GM19351 (cell line): ENCODE data around the gene ZNF346.
A peak's percentile ranks its signal among the peaks of the same experiment; 100 is the strongest.

Source experiments
- ATAC-seq: cut with Tn5 transposase; IDR thresholded peaks from one replicate; pipeline ENCODE4 v1.9.1; 2021; ENCODE audit warnings: mild to moderate bottlenecking, moderate library complexity; ENCODE audit not compliant: unreplicated experiment

The ZNF346 gene

DNA sequence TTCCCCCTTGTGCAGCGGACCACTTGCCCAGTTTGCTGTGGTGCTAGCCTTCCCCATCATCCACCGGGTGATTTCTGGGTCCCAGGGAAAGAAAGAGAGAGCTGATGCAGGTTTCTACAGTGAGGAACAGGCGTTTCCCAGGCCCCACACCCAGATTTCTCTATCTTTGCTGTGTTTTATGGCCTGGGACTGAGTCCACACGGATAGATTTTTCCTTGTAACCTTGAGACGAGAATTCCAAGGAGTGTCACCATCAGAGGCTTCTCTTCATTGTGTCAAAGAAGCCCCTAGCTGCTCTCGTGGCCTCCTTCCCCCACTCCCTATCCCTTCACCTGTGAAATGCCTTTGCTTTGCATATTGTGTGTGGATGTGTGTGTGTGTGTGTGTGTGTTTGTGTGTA, 43.0 kb downstream of the ZNF346 start:
- ATAC-seq: no peak

DNA sequence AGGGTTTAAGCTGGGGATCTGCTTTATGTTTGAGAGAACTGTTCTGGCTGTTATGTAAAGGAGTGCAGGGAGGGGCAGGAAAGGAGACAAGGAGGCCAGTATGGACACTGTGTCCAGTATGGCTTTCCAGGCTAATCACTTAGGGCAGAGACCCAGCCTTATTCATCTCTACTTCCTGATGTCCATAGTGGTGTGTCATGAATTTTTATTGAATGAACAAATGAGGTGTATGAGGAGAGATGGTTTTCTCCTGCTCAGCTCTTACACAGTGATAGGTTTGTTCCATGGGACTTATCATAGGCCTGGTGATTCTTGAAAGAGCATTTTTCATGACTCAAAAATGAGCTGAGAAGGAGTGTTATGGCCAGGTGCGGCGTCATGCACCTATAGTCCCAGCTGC, 43.7 kb downstream of the ZNF346 start:
- ATAC-seq: no peak

DNA sequence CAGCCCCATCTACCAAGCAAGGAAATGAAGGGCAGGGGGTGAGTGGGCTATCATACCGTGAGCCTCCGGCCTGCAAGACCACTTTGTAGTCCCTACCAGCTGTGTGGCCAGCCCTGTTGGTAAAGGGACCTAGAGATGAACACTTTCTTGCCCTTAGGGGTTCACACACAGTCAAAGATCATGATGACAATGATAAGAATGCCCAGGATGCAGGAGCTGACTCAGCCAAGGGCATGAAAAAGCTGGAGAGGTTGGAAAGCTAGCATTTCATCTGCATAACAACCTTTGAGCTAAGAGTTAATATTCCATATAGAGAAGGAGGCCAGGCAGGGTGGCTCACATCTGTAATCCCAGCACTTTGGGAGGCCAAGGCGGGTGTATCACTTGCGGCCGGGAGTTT, 45.0 kb downstream of the ZNF346 start:
- ATAC-seq: no peak

DNA sequence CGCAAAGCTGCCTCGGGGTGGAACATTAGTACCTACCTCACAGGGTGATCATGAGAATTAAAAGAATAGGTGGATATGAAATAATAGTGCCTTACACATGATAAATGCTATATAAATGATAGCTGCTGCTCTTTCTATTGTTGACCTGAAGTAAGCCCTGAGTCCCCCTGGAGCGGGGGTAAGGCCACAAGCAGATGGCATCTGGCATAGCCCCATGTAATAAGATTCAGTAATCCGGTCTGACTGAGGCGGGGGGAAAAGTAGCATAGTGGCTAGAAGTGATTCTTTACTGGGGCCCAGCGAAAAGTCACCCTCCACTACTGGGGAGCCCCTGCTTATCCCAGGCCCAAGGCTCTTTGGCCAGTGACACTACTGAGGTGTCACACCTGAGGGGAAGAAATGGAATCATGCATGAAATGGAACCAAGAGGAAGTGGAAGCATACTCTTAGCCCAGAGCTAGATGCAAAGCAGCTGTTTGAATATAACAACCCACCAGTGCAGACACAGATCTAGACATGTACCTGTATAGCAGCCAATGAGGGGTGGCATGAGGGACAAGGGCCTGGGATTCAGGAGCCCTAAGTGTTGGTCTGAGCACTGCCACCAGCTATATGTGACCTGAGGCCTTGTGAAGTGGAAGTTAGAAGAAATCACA, 48.2 kb downstream of the ZNF346 start:
- no peak for ATAC-seq

DNA sequence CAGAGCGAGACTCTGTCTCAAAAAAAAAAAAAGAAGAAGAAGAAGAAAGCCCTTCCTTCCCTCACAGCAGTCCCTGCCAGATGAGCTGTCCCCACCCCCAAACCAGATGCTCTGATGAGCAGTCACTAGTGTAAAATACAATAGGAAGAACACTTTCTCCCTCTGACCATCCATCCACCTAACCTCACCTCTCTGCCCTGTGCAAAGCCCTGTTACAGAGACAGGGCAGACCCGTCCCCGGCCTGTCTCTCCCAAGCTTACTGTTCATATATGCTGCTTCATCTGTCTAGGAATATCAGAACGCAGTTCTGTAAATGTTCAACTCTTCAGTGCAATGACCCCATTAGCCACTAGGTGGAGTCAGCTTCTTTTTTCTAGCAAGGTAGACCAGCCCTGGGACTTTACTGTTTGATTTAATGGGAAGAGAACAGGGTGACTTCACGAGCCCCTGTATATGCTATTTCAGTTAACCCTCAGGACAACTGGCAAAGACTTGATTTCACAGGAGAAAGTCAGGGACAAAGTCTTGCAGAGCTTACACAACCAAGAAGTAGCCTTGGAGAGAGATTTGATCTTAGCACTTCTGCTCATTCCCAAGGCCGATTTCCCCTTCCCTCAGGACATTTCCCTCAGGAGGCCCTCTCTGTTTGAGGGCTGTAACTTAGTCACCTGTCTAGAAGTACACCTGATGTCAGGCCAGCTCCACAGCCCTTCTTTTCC, 49.3 kb downstream of the ZNF346 start:
- peak; percentile 77 for ATAC-seq

DNA sequence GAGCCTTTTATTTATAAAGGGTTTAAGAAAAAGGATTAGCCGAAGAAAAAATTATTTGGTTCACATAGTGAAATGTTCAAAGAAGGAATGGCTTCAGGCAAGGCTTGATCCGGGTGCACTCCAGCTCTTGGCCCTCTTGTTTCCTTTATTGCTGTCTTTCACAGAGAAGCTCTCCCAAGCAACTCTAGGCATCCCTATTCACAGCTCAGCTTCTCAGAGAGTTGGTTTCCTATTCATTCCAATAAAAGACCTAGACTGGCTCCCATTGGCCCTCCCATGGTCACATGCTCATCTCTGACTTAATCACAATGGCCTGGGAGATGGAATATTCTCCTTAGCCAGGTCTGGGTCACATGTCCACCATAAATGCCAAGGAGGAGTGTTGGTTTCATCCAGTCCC, 54.8 kb downstream of the ZNF346 start:
- ATAC-seq: no peak

DNA sequence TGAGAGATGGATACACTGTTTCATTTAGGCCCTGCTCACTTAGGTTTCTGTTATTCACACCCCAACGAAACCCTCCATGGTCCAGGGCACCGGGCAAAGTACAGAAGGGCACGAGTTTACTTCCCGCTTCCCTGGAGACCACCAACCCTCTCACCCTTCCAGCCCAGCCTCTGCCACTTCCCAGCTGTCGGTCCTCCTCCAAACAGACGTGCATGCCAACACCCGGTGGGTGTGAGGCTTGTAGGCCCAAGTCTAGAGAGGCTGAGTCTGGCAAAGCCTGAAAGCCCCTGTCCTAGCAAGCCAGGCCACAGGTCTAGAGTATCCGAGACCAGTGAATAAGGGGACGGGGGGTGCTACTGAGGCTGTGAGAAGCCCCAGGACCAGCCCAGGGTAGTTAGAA, 57.1 kb downstream of the ZNF346 start:
- no peak for ATAC-seq

DNA sequence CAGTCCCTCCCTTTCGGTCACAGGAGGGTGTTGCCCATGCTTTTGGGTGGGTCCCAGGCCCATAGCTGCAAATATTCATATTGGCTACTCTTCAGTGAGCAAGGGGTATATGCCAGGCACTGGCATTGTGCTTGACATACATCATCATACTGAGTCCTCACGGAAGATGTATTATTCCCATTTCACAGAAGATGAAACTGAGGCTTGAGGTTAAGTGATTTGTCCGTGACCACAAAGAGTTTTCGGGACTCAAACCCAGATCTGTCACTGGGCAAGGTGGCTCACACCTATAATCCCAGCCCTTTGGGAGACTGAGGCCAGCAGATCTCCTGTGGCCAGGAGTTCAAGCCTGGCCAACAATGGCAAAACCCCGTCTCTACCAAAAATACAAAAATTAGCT, 57.8 kb downstream of the ZNF346 start:
- ATAC-seq: no peak

DNA sequence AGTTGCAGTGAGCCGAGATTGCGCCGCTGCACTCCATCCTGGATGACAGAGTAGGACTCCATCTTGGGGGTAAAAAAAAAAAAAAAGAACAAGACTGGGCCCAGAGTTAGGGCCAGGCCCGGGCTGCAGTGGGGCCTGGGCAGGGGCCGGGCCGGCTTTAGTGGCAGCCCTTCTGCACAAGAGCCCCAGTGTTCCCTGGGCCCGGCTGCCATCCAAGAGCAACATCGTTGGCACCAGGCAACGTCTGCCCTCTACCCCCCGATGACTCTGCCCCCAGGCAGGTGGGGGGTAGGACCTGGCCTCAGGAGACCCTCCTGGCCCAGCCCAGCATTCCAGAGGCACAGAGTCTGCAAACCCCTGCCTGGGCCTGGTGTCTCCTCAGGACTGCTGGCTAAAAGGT, 59.4 kb downstream of the ZNF346 start:
- no peak for ATAC-seq

DNA sequence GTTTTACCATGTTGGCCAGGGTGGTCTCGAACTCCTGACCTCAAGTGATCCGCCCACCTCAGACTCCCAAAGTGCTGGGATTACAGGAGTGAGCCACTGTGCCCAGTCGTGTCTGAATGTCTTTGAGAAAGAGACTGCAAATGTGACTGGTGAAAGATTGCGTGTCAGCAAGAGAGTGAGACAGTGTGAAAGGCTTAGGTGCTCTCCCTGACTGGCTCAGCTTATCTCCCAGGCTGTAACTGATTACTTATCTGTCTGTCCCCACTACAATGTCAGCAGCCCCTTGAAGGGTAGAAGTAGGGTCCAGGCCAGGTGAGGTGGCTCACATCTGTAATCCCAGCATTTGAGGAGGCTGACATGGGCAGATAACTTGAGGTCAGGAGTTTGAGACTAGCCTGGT, 60.9 kb downstream of the ZNF346 start:
- no peak for ATAC-seq

DNA sequence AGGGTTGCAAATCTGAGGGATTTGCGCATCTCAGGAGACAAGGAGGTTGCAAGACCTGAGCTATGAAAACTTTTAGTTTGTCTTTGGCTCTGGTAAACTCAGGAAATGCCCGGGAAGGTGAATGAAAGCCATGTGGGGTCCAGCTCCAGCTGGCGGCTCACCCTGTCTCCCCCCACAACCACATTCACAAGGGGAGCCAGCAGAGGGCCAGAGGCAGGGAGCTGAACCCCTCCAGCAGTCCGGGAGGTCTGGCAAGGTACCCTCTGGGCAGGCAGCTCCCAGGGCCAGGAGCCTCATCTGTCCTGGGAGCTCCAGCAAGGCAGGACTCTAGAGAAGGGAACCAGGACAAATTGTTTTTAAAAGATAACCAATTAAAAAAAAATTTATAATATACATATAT, 61.7 kb downstream of the ZNF346 start:
- no peak for ATAC-seq

DNA sequence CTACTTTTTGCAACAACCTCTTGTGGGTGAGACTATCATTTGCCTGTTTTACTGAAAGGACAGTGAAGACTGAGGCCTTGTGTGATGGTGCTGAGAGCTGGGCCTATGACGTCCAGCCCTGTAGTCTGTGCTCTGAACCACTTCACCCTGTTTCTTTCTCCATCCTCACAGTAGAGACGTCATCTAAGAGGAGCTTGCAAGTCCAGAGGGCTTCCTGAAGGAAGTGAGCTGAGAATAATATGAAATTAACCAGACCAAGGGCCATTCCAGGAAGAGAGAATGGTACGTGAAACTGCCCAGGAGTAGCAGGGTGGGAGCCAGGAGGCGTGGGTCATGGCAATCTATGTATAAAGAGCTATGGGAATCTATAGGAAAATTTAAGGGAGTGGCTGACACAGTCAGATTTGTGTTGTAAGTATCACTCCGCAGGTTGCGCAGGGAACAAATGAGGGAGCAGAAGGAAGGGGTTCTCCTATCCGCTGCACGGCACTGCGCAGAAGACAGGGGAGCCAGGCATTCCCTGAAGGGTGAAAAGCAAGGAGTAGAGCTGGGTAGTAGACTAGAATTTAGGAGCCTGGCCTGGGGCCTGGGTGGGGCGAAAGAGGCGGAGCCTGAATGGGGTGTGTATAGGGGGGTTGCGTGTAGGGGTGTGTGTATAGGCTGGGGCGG, 63.6 kb downstream of the ZNF346 start:
- no peak for ATAC-seq

DNA sequence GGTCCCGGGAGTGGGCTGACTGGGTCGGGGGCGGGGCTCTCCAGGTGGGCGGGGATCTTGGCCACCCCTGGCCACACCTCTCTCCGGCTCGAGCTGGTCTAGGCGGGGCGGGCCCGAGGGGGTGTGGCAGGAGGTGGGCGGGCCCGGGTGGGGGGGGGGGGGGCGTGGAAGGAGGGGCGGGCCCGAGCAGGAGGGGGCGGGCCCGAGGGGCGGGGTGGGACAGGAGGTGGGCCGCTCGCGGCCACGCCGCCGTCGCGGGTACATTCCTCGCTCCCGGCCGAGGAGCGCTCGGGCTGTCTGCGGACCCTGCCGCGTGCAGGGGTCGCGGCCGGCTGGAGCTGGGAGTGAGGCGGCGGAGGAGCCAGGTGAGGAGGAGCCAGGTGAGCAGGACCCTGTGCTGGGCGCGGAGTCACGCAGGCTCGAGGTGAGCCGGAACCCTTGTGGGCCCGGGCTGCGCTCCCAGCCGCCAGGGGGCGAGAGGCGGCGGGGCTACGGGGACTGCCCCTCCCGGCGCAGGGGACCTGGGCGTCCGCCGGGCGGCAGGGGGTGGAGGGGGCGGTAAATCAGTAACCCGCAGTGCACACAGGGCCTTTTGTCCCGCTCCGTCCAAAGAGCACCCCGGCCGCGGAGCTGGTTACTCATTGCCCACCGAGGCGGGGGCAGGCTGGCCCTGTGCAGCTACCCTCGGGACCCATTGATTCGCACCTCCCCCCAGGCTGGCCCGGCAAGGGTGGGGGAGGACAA, 64.3 kb downstream of the ZNF346 start, which contains the start of gene FGFR4:
FGFR4 (plus strand) TSS at position 262 of the 744 bp plus-strand sequence. CDS start 2,688 bp downstream, outside the sequence.
- ATAC-seq: peak; percentile 62

DNA sequence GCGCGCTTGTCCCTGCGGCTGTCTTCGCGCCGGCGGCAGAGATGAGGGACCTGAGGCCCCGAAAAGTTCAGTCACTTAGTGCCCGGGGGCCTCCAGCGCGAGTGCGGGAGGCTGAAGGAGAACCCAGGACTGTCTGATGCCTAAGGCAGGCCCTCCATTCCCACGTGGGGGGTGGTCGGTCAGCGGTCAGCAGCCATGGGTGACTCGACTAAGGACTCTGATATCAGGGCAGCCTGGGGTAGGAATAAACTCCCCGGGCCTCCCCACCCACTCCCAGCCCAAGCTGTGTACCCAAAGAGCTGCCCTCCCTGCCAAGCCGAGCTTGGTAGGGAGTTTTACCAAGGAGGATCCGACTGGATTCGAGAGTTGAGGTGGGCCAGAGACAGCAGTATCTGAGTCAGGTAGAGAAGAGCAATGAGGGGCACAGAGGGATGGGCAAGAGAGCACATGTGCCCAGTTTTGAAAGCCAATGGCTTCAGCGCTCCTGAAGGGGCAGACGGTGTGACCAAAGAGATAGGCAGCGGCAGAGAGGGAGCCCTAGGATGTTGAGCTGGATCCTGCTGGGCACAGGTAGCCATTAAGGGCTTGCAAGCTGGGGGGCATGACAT, 65.0 kb downstream of the ZNF346 start:
- ATAC-seq: no peak

DNA sequence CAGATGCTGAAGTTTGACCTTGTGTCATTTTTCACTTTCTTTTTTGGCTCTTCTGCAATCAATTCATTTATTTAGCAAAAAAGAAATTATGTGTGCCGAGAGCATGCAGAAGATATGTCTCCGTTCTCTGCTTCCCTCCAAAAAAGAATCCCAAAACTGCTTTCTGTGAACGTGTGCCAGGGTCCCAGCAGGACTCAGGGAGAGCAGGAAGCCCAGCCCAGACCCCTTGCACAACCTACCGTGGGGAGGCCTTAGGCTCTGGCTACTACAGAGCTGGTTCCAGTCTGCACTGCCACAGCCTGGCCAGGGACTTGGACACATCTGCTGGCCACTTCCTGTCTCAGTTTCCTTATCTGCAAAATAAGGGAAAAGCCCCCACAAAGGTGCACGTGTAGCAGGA, 66.6 kb downstream of the ZNF346 start:
- ATAC-seq: no peak

DNA sequence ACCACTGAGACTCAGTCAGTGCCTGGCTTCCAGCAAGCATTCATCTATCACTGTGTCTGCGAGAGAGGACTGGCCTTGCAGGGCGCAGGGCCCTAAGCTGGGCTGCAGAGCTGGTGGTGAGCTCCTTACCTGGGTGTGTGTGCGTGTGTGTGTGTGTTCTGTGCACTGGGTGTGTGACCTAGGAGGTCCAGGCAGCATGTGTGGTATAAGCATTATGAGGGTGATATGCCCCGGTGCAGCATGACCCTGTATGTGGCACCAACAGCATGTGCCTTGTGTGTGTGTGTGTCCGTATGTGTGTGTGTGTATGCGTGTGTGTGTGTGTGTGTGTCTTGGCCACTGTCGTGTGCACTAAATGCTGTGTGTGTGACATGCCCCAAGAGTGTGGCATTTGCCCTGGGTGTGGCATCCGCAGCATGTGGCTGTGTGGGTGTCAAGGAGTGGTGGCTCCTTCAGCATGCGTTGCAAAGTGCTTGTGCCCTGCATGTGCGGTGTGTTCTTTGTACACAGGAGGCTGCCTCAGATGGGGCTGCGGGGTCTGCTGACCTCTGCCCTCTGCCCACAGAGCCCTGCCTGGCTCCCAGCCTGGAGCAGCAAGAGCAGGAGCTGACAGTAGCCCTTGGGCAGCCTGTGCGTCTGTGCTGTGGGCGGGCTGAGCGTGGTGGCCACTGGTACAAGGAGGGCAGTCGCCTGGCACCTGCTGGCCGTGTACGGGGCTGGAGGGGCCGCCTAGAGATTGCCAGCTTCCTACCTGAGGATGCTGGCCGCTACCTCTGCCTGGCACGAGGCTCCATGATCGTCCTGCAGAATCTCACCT, 67.5 kb downstream of the ZNF346 start:
- ATAC-seq: no peak

DNA sequence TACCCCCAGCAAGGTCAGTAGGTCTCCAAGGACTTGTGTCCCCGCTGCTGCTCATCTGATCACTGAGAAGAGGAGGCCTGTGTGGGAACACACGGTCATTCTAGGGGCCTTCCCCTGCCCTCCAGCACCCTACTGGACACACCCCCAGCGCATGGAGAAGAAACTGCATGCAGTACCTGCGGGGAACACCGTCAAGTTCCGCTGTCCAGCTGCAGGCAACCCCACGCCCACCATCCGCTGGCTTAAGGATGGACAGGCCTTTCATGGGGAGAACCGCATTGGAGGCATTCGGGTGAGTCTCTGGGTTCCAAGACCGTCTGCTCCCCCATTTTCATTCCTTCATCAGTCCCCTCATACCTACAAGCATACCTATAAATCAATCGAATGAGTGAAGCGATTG, 68.3 kb downstream of the ZNF346 start:
- no peak for ATAC-seq

DNA sequence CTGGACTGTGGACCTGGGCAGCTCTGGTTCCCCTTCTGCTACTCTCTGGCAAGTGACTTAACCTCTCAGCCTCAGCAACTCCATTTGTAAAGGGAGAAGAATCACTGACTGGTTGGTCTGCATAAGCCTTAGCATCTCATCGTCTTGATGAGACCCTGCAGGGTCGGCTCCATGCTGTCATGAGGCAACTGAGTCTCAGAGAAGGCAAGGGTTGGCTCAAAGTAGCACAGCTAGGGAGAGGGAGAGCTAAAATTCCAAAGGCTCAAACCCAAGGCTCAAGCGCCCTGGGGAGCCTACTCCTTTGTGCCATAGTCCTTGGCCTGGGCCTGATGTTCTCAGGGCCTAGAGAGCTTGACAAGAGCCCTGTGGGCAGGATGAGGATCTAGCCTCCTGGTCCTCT, 68.7 kb downstream of the ZNF346 start:
- no peak for ATAC-seq

DNA sequence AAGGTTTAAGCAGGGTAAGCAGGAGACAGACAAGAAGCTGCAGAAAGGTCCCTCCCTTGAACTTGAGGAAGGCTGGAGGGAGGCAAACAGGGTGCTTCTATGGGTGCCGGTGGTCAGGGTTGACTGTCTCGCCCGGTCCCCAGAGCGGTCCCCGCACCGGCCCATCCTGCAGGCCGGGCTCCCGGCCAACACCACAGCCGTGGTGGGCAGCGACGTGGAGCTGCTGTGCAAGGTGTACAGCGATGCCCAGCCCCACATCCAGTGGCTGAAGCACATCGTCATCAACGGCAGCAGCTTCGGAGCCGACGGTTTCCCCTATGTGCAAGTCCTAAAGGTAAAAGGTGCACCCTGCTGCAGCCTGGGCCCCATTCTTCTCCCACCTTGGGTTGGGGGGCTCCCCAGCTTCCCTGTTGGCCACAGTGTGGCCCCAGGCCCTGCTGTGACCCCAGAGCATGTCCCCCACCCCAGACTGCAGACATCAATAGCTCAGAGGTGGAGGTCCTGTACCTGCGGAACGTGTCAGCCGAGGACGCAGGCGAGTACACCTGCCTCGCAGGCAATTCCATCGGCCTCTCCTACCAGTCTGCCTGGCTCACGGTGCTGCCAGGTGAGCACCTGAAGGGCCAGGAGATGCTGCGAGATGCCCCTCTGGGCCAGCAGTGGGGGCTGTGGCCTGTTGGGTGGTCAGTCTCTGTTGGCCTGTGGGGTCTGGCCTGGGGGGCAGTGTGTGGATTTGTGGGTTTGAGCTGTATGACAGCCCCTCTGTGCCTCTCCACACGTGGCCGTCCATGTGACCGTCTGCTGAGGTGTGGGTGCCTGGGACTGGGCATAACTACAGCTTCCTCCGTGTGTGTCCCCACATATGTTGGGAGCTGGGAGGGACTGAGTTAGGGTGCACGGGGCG, 69.9 kb downstream of the ZNF346 start:
- no peak for ATAC-seq
